GM18867 (cell line): ENCODE data around the gene C18orf32.
"Not testable (repeated sequence)": the region's sequence is repeated elsewhere in the genome, so short reads cannot be mapped to it uniquely, and the experiment has no call there.

Experiments
- ATAC-seq: cut with Tn5 transposase; IDR thresholded peaks from one replicate; pipeline ENCODE4 v1.9.1; 2021; ENCODE audit warnings: mild to moderate bottlenecking, moderate library complexity; ENCODE audit not compliant: unreplicated experiment

Gene C18orf32

DNA sequence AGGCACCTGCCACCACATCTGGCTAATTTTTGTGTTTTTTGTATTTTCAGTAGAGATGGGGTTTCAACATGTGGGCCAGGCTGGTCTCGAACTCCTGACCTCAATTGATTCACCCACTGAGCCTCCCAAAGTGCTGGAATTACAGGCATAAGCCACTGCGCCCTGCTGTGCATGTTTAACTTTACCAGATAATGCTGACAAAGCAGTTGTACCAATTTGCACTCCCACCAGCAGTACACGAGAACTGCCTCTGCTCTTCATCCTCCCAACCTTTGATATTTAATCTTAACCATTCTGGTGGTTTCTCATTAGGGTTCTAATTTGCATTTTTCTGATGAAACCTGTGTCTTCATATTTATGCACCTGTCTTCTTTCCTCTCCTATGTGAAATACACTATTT, 14.6 kb downstream of the C18orf32 start:
- no peak for ATAC-seq

DNA sequence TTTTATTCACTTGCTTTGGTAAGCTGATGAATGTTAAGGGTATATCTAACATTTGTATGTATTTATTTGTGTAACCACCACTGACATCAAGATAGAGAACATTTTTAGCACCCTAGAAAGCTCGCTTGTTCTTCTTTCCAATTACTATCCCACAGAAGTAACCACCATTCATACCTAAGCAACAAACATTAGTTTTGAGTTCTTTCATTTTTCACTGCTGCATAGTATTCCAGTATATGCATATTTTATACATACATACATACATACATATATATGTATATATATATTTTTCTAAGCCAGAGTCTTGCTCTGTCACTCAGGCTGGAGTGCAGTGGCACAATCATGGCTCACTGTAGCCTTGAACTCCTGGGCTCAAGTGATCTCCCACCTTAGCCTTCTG, 15.5 kb downstream of the C18orf32 start:
- ATAC-seq = no peak

DNA sequence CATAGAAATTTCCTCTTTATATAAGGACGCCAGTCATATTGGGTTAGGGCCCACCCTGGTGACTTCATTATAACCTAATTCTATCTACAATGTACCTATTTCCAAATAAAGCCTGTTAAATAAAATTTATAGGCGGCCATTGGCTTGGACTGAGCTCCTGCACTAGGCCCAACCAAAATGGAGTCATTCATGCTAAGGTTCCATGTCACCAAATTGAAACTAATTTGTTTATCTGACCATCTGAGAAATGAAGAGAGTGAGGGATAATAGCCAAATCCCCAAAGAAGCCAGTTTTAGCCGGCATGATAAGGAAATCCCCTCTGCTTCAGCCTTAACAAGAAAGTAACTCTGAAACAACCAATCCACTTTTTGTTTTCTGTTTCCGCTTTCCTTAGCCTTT, 19.4 kb downstream of the C18orf32 start:
- ATAC-seq = no peak

DNA sequence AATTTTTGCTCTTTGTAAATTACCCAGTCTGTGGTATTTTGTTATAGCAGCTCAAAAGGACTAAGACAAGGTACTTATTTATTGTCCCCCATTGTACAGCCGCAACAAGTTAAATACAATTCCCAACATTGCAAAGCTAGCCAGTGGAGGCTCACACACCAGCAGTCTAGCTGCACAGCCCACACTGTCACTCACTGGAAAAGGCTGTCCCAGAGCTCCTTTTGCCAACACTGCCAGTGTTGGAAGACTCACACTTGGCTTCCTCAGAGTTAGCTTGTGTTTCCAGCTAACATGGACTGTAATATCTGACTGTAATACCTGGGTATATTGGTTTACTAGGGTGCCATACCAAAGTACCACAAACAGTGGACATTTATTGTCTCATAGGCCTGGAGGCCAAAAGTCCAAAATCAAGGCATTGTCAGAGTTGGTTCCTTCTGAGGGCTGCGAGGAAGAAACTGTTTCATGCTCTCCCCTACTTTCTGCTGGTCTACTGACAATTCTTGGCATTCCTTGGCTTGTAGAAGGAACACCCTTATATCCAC, 19.9 kb downstream of the C18orf32 start:
- ATAC-seq = no peak

DNA sequence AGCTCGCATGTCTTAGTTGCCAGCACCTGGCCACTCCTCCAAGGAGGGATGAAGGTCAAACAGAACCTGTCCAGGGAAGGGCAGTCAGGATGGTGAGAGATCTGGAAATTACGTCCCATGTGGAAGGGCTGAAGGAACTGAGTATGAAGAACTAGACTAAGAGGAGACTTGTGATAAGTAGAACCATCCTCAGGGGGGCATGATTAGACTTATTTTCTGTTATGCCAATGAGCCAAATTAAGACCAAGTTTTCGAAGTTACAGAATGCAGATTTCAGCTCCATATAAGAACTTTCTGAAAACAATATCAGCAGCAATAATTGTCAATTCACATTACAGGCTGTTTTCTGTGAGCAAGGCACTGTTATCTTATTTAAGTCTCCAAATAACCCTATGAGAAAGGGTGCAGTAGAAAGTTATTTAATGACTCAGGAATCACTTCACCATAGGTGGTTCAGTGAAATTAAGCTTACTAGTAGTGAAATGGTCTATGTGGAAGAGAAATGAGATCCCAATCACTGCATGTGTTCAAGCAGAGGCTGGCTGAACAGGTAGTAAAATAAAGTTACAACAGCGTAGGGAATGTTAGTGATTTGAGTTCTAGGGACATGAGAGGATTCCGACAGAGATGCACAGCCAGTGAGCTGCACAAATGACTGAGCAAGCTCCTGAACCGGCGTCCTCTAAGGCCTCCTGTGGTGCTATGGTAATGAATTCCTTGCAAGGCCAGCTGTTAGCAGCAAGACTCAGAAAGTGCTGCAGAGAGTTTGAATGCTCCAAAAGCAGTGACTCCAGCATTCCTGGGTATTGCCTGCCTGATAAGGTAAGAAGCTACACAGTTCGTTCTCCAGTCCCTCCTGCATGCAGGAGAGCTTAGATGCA, 22.1 kb downstream of the C18orf32 start:
- ATAC-seq = no peak

DNA sequence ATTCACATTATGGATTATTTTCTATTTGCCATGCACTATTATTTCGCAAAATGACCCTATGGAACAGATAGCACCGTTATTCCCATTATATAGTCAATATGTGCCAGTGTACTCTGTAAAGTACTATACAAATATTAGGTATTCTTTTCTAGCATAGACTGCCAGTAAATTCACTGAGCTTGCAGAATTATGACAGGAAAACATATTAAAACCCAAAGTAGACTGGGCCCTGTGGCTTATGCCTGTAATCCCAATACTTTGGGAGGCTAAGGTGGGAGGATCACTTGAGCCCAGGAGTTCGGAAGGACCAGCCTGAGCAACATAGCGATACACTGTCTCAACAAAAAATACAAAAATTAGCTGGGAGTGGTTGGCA, 25.4 kb downstream of the C18orf32 start:
- no peak for ATAC-seq

DNA sequence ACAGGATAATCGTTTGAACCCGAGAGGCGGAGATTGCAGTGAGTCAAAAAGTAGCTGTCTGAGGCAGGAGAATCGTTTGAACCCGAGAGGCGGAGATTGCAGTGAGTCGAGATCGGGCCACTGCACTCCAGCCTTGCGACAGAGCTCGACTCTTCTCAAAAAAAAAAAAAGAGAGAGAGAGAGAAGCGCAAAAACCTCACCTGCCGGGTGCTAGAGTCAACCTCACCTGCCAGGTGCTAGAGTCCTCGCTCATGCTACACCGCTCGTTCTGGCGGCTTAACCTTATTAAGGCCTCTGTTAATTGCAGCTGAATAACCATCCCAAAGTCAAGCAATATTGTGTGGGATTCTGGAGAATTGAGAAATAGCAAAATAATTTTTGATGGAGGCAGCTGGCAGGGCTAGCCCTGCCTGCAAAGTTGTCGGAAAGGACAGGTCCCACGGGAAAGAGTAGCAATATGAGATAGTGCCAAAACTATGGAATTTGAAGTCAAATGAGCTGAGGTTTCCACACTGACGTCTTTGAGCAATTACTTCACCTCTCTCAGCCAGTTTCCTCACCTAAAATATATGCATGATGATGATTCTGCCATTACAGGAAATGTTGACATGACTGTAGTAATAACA, 25.9 kb downstream of the C18orf32 start:
- no peak for ATAC-seq

DNA sequence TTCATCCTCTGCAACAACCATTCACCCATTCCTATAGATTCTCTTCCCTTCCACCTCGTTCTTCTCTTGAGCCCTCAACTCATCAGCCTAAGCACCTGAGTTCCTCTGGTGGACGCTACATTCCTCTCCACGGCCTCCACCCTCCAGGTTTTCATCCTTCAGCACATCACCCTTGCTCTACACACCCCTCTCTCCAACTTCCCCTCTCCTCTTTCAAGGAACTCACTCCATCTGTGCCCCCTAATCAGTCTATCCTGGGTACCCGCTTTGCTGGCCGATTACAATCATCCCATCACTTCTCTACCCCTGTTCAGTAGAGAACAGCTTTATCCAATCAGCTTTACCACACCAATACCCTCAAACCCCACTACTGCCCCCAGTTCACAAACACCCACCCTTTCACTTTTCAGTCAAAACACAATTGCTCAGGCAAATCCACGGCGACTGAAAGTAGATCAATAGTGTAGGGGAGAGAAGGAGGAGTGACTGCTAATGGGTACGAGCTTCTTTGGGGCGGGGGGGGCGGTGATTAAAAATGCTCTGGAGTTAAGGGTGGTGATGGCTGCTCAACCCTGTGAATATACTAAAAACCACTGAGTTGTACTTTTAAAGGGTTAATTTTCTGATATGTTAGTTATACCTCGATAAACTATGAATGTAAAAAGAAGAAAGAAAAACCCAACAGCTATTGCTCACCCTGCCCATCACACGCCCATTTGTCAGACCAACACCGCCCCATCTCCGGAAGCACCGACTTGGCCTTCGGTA, 27.4 kb downstream of the C18orf32 start:
- peak; percentile 45 for ATAC-seq

DNA sequence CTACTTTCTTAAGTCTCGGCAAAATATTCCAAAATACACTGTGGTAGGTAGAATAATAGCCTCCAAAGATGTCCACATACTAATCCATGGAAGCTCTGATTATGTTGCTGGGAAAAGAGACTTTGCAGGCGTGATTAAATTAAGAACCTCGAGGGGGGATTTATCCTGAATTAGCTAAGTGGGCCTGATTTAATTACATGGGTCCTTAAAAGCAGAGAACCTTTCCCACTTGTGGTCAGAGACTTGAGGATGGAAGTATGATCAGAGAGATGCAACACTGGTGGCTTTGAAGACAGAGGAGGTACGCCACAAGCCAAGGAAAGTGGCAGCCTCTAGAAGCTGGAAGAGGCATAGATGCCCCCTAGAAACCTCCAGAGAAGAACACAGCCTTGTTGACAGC, 29.4 kb downstream of the C18orf32 start:
- ATAC-seq = no peak

DNA sequence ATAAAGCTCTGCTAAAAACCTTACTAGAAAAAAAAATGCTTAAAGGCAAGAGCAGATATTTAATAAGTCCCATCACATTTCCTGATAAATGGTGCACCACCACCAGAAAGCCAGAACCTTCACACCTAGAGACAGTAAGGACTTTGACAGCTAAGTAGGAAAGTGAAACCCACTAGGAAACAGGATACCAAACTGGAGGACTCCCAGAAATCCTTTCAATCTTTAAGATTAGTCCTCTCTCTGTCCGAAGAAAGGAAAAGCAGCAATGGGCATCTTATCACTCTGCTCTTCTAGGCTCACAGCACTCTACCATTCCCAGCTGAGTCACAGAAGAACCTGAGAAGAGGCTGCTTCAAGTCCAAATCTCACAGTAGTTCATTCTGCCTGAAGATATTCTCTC, 30.2 kb downstream of the C18orf32 start:
- ATAC-seq = no peak

DNA sequence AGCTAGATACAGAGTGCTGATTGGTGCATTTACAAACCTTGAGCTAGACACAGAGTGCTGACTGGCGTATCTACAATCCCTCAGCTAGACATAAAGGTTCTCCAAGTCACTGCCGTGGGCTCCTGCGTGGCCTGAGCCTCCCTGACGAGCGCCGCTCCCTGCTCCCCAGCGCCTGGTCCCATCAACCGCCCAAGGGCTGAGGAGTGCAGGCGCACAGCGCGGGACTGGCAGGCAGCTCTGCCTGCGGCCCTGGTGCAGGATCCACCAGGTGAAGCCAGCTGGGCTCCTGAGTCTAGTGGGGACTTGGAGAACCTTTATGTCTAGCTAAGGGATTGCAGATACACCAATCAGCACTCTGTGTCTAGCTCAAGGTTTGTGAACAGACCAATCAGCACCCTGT, 34.5 kb downstream of the C18orf32 start:
- not testable (repeated sequence) for ATAC-seq

DNA sequence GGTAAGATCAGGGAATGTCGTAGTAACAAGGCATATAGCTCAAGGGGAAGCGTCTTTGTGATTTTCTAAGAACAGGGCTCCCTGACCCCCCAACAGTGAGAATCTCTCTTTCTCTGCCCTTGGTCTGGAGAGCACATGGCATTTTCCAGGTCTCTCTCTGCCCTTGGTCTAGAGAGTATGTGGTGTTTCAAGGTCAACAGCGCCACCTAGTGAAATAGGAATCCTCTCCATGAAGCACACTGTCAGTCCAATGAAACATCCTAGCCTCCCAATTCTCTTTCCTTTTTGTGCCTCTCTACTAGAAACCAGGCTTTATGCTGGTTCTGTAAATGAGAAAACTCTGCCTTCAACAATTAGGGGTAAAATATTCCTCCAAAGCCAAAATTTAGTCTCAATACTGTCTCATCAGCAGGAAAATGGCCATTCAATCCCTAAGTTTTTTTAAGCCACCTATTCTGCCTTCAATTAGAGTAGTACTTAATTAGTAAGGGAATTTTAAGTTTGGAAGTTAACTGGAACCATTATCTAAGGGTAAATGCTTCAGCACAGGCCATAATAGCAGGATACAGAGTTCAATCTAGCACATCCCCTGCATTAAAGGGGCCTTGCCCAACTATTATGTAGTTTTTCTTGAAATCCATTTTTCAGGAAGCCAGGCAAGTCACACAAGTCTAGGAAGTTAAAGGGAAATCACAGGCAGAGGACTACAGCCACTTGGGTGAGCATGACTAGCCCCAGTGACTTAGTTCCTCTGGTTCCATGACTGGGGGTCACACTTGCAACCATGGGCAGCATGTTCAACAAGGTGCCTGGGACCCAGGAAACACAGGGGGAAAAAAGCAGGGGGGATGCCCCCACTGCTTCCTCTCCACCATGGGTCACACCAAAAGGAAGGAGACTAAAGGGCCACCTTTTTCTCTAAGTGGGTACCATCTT, 39.0 kb downstream of the C18orf32 start:
- ATAC-seq = no peak

DNA sequence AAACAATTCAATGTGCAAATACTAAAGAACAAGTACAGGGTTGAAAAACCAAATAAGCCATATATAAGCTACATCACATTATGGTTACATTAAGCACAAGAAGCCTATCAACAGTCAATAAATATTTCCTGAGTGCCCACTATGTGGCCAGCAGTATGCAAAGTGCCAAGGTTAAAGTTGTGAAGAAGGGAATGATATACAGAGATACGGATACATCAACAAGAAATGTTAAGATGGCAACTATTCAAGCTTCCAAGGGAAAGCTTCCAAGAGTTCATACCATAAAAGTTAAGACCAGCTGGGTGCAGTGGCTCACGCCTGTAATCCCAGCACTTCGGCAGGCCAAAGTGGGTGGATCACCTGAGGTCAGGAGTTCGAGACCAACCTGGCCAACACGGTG, 40.6 kb downstream of the C18orf32 start:
- ATAC-seq = no peak

DNA sequence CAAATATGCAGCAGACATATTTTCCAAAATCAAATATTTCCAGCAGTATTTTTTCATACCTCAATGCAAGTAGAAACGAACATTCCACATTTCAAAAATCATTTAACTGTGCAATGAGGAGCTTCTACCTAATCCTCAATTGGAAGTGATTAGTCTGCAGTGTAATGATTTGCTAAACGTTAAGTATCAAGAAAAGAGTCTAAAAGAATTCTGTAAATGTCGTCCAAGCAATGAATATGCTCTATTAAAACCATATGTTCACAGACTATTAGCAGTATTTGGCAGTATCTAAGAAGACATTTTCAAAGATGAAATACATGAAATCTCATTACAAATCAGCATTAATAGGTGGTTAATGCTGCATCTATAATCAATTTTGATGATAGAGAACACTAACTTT, 42.5 kb downstream of the C18orf32 start:
- no peak for ATAC-seq

DNA sequence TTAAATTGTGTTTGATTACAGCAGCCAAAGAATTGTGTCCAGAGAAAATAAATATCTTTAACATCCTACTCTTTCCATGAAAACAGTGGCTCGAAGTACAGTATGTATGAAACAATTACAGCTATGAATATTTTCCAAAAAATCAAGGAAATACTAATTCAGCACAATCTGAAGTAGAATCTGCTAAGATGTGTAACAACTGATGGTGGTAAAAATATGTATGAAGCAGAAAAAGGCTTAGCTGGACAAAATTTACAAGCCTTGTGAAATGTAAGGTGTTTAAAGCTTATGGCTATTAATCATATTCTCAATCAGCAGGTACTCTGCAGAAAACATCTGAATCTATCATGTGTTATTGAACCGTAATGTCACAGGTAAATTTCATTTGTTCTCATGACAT, 43.2 kb downstream of the C18orf32 start:
- ATAC-seq = no peak

DNA sequence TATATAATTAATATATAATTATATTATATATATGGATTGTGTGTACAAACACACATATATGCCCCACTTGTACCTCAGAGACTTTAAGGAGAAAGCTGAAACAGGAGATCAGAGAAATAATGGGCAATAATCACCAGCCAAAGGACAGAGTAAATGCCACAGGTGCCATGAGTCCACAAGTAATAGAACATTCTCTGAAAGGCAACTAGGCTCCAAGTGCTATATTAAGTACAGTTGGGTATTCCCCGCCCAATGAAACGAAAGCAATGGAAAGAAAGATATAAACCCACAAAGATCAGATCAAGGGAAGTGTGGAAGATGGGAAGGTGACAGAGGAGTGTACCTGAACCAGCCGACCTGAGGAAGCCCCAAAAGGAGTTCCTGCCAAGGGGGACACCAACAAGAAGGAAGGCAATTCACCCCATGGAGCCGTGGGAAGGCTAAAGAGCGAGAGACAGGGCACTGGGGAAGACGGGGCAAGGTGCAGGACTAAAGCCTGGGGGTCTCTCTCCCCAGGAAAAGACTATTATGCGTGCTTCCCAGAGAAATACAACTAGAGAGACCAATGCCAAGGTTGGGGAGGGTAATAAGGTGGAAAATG, 45.6 kb downstream of the C18orf32 start:
- ATAC-seq = no peak

DNA sequence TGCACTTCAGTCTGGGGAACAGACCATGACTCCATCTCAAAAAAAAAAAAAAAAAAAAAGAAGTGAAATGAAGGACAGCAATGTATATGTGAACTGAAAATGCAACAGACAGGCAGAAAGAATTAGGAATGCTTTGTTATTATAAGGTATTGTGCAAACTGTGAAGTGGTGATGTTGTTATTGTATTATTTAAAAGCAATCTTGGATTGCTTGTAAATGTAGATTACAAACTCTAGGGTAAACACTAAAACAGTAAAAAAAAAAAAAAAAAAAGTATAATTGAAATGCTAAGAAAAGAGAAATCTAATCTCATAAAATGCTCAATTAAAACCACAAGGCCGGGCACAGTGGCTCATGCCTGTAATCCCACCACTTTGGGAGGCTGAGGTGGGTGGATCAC, 51.9 kb downstream of the C18orf32 start:
- no peak for ATAC-seq

DNA sequence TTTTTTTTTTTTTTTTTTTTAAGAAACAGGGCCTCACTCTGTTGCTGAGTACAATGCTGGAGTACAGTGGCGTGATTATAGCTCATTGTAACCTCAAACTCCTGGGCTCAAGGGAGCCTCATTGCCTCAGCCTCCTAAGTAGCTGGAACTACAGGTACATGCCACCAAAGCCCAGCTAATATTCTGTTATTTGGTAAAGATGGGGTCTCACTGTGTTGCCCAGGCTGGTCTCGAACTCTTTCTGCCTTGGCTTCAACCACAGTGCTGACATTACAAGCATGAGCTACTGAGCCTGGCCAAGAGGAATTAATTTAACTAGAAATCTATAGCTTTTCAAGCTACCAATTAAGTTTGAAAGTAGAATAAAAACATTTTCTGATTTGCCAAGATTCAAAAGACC, 54.4 kb downstream of the C18orf32 start:
- ATAC-seq = no peak

DNA sequence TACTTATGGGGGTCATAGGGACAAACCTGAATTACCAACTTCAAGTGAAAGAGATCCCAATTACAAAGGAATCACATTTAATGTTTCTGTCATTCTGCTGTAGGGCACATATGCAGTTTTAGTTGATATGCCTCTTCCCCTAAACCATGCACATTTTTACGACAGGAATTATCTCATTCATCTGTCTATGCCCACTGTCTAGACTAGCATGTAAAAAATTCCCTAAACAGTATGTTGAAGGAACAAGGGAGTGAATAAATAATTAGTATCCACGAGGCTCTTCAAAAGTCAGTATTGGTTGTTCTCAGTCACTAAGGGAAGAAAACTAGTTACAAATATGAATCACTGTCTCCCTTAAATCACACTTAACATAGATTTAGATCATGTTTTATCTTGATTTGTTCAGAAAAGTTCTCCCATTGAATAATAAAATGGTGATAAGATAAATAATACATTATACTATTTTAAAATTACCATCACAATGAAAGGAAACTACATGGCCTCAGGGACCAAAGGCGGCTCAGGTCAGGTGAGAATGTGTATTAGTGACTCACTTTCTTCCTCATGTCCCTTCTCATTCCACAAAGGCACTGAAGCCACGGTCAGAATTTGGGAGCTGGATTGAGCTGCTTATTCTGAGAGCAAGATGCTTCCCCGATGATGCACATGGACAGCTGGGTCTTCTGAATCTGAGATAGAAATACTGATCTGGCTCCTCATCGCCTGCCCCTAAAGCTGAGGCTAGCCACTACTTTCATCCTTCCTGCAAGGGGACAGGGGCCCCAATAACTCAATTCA, 55.7 kb downstream of the C18orf32 start:
- ATAC-seq = no peak
